GM12878 (cell line): ENCODE measurements around the gene OSM. TPM values are rescaled to one million over a fixed set of nuclear protein-coding genes. Genes with fewer than 3 reads are reported as not detected.
A peak's percentile ranks its signal among the peaks of the same experiment; 100 is the strongest.

Experiments
- ATF7 ChIP-seq: fragments of 450-650 bp; IDR thresholded peaks from 2 replicates; pipeline ENCODE4 v1.6.1; 2016; ENCODE audit warnings: low read depth, mild to moderate bottlenecking
- BCL11A ChIP-seq: IDR thresholded peaks from 2 replicates; pipeline ENCODE4 v1.6.1; 2011; ENCODE audit warnings: low read depth, low read length
- CBX5 ChIP-seq: sonication (generic); IDR thresholded peaks from 2 replicates; pipeline ENCODE4 v1.6.1; 2016; ENCODE audit warnings: low read depth, moderate library complexity, mild to moderate bottlenecking, inconsistent platforms
- EP300 ChIP-seq, 2 experiments: fragments of 150-350 bp in 1 of 2; IDR thresholded peaks; 2 replicates each; pipeline ENCODE4 v1.6.1; 2011 to 2012; ENCODE audit warnings: low read depth in 2 of 2, low read length in 2 of 2, borderline replicate concordance in 1 of 2, improper control_type of control experiment in 1 of 2, inconsistent platforms in 1 of 2; ENCODE audit not compliant: control insufficient read depth in 1 of 2
- ESRRA ChIP-seq: IDR thresholded peaks from 2 replicates; pipeline ENCODE4 v1.6.1; 2012; ENCODE audit warnings: mild to moderate bottlenecking, low read length, improper control_type of control experiment
- HDAC6 ChIP-seq: fragments of 200-600 bp; sonication (generic); IDR thresholded peaks from one replicate; pipeline ENCODE4 v1.8.0; 2017; ENCODE audit warnings: antibody characterized with exemption; ENCODE audit not compliant: unreplicated experiment
- HSF1 ChIP-seq: fragments of 150-350 bp; IDR thresholded peaks from 2 replicates; pipeline ENCODE4 v1.6.1; 2014; ENCODE audit warnings: mild to moderate bottlenecking, low read depth, low read length
- IRF3 ChIP-seq: fragments of 450-650 bp; IDR thresholded peaks from 2 replicates; pipeline ENCODE4 v1.6.1; 2014; ENCODE audit warnings: mild to moderate bottlenecking
- IRF5 ChIP-seq: fragments of 450-650 bp; IDR thresholded peaks from 2 replicates; pipeline ENCODE4 v1.6.1; 2017; ENCODE audit warnings: borderline replicate concordance
- JUND ChIP-seq: IDR thresholded peaks from 2 replicates; pipeline ENCODE4 v1.6.1; 2012; ENCODE audit warnings: low read depth, mild to moderate bottlenecking, low read length, improper control_type of control experiment, moderate library complexity
- KAT2A ChIP-seq: conservative IDR thresholded peaks from 2 replicates; pipeline ENCODE4 v1.6.1; 2011; ENCODE audit warnings: low read depth, low read length; ENCODE audit not compliant: control insufficient read depth
- MTA3 ChIP-seq: IDR thresholded peaks from 2 replicates; pipeline ENCODE4 v1.6.1; 2012; ENCODE audit warnings: low read length, inconsistent platforms, borderline replicate concordance
- MYB ChIP-seq: fragments of 150-350 bp; IDR thresholded peaks from 2 replicates; pipeline ENCODE4 v1.6.1; 2014; ENCODE audit warnings: mild to moderate bottlenecking, low read depth, low read length, borderline replicate concordance
- RCOR1 ChIP-seq: conservative IDR thresholded peaks from 2 replicates; pipeline ENCODE4 v1.6.1; 2012; ENCODE audit warnings: low read depth, low read length, improper control_type of control experiment
- SREBF1 ChIP-seq: IDR thresholded peaks from 2 replicates; pipeline ENCODE4 v1.6.1; 2012; ENCODE audit warnings: mild to moderate bottlenecking, low read length
- SUZ12 ChIP-seq: fragments of 200-600 bp; sonication (generic); IDR thresholded peaks from one replicate; pipeline ENCODE4 v1.6.1; 2018; ENCODE audit warnings: antibody characterized with exemption, mild to moderate bottlenecking; ENCODE audit not compliant: unreplicated experiment
- TARDBP ChIP-seq: IDR thresholded peaks from 2 replicates; pipeline ENCODE4 v1.6.1; 2016; ENCODE audit warnings: borderline replicate concordance
- TCF12 ChIP-seq: IDR thresholded peaks from 2 replicates; pipeline ENCODE4 v1.6.1; 2011; ENCODE audit warnings: low read depth, mild to moderate bottlenecking, low read length
- ZNF622 ChIP-seq: fragments of 450-650 bp; IDR thresholded peaks from 2 replicates; pipeline ENCODE4 v1.6.1; 2017; ENCODE audit warnings: mild to moderate bottlenecking, inconsistent platforms
- polyA plus RNA-seq, 11 experiments: library from polyadenylated mRNA; depleted of rRNA in 4 of 11; unstranded in 6 of 11; stranded (reverse) in 5 of 11; fragments of >200 nt; fragmentation: Nextera tagmentation in 4 of 11; fragmentation: Illumina TruSeq in 1 of 11; extraction: Ambion mirVana in 4 of 11; extraction: Trizol in 1 of 11; gene quantifications; 1 replicate in 1 of 11; 2 replicates in 10 of 11; pipeline versions ENCODE4 v1.2.1 to v1.2.3, GENCODE V29; 2011 to 2016; ENCODE audit warnings: inconsistent platforms in 2 of 11, missing spikeins in 2 of 11, low read depth in 1 of 11
- total RNA-seq, 4 experiments: library from RNA; depleted of rRNA in 3 of 4; stranded (reverse); fragments of >200 nt in 3 of 4; fragmentation: Illumina TruSeq in 1 of 4; extraction: Trizol in 1 of 4; gene quantifications; 2 replicates each; pipeline versions ENCODE4 v1.2.1 to v1.2.3, GENCODE V29; 2013 to 2021
- TF ChIP-seq, protein P1 (sequence below): fragments of 450-650 bp; IDR thresholded peaks from 2 replicates; pipeline ENCODE4 v1.6.1; 2018; ENCODE audit warnings: mild to moderate bottlenecking, low read depth, moderate library complexity; ENCODE audit not compliant: partially characterized antibody

OSM gene
- total and polyA plus RNA-seq, 10 of the 15 experiments (the other 5 are each of a cell fraction or from before 2014, with no cell fraction given) = 0.06 to 1.4 (median 0.59) TPM

GRCh38 chr22:30309951-30310741 lies 43.5 kb upstream of the OSM start (continued):
- TF ChIP-seq CBX5 (no peak), ZNF622 (no peak), TCF12 (0 out of 2 replicates have a peak, but pooled peaks have one; percentile 3), HDAC6 (no peak), MTA3 (no peak; the same call in 1 of the 2 replicates), TARDBP (no peak), SREBF1 (no peak), HSF1 (no peak), MYB (no peak), ATF7 (peak; percentile 87), RCOR1 (no peak), ESRRA (no peak), IRF5 (no peak), EP300 (IDR thresholded peaks at IDR 0.05; ENCODE audit: borderline replicate concordance in 1 of 2, control insufficient read depth in 1 of 2, low read depth in 2 of 2, low read length in 2 of 2) (no peak; a peak in 1 of 4 replicates), JUND (no peak), SUZ12 (no peak), IRF3 (no peak), KAT2A (no peak), BCL11A (0 out of 2 replicates have a peak, but pooled peaks have one; percentile 27)
- TF ChIP-seq, protein P1, sequence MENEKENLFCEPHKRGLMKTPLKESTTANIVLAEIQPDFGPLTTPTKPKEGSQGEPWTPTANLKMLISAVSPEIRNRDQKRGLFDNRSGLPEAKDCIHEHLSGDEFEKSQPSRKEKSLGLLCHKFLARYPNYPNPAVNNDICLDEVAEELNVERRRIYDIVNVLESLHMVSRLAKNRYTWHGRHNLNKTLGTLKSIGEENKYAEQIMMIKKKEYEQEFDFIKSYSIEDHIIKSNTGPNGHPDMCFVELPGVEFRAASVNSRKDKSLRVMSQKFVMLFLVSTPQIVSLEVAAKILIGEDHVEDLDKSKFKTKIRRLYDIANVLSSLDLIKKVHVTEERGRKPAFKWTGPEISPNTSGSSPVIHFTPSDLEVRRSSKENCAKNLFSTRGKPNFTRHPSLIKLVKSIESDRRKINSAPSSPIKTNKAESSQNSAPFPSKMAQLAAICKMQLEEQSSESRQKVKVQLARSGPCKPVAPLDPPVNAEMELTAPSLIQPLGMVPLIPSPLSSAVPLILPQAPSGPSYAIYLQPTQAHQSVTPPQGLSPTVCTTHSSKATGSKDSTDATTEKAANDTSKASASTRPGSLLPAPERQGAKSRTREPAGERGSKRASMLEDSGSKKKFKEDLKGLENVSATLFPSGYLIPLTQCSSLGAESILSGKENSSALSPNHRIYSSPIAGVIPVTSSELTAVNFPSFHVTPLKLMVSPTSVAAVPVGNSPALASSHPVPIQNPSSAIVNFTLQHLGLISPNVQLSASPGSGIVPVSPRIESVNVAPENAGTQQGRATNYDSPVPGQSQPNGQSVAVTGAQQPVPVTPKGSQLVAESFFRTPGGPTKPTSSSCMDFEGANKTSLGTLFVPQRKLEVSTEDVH = no peak
